Osteoblast (primary cell): ENCODE data around the gene TRIP11. TPM values are rescaled to one million over a fixed set of nuclear protein-coding genes. Genes with fewer than 3 reads are reported as not detected.

Experiments
- DNase-seq: peaks from one replicate; pipeline ENCODE4 v3.0.0; 2011; ENCODE audit warnings: low spot score, mixed read lengths; ENCODE audit not compliant: insufficient read length; ENCODE audit errors: missing footprints
- H2AFZ ChIP-seq: 2 replicates; pipeline ENCODE4 v1.6.0; 2011; ENCODE audit warnings: mild to moderate bottlenecking, low read length
- H3K27ac ChIP-seq: 2 replicates; pipeline ENCODE4 v1.5.1; 2011; ENCODE audit warnings: mild to moderate bottlenecking, low read depth, low read length, moderate library complexity
- H3K27me3 ChIP-seq: 2 replicates; pipeline ENCODE4 v1.6.0; 2012; ENCODE audit warnings: mild to moderate bottlenecking, control low read depth, inconsistent platforms, low read length, moderate library complexity; ENCODE audit not compliant: insufficient read depth
- H3K36me3 ChIP-seq: 2 replicates; pipeline ENCODE4 v1.5.1; 2011; ENCODE audit warnings: mild to moderate bottlenecking, low read length, control low read depth, moderate library complexity; ENCODE audit not compliant: insufficient read depth
- H3K4me1 ChIP-seq: 2 replicates; pipeline ENCODE4 v1.5.1; 2011; ENCODE audit warnings: mild to moderate bottlenecking, low read length, control low read depth, moderate library complexity; ENCODE audit not compliant: insufficient read depth
- H3K4me2 ChIP-seq: 2 replicates; pipeline ENCODE4 v1.6.0; 2011; ENCODE audit warnings: mild to moderate bottlenecking, low read length; ENCODE audit not compliant: insufficient read depth
- H3K4me3 ChIP-seq: fragments of 200-600 bp; sonication (generic); 3 replicates; pipeline ENCODE4 v1.5.1; 2012; ENCODE audit warnings: mild to moderate bottlenecking, low read length, inconsistent platforms; ENCODE audit not compliant: insufficient read depth
- H3K79me2 ChIP-seq: 2 replicates; pipeline ENCODE4 v1.6.0; 2012; ENCODE audit warnings: mild to moderate bottlenecking, low read length, control low read depth, inconsistent platforms; ENCODE audit not compliant: insufficient read depth
- H3K9me3 ChIP-seq: 2 replicates; pipeline ENCODE4 v1.5.1; 2011; ENCODE audit warnings: low read depth, low read length, control low read depth
- H4K20me1 ChIP-seq: 2 replicates; pipeline ENCODE4 v1.6.0; 2012; ENCODE audit warnings: mild to moderate bottlenecking, low read length, control low read depth; ENCODE audit not compliant: insufficient read depth
- total RNA-seq: library from RNA; depleted of rRNA; stranded (reverse); fragments of >200 nt; gene quantifications from 2 replicates; pipeline ENCODE4 v1.2.3, GENCODE V29; 2012
- TF ChIP-seq, protein P1 (sequence below): IDR thresholded peaks from 2 replicates; pipeline ENCODE4 v1.5.1; 2011; ENCODE audit warnings: mild to moderate bottlenecking, low read depth, low read length, moderate library complexity; ENCODE audit errors: extremely low read depth

Gene TRIP11
- total RNA-seq: 38.0 and 46.9 TPM in 2 replicates

DNA sequence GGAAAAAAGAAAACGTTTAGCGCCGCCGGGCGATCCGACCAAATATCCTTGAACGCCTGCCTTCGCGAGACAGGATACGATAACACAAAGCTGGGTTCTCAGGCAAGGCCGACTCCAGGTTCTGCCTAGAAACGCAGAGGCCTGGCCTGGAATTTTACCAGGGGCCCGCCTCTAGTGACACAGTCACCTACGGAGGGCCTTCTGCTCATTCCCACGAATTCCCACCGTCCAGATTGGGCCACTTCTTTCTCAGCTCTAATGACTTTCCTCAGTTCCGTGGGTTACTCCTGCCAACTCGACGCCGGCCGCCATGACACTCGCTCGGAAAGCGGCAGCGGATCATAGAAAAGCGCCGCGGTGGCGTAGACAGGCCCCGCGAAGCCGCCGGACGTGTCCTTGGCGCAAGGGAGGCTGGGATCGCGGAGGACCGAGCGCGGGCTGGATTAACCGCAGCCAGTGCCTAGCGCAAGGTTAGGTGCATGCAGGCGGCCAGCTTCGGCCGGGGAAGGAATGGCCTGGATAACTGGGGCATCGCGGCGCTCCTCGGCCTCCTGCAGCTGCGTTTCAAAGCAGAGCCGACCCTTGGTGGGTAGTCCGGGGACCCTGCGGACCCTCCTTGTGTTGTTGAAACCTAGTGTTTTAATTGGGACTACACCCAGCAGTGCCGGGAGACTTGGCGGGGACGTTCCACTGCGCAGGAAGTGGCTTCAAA lies at the start of gene TRIP11:
Gene TRIP11, minus strand, starts transcription at position 341 of the 712 bp plus-strand sequence. CDS start 374 bp downstream, outside the sequence.
- Histone ChIP-seq H3K4me2 (peak within 1 kb of the TSS; percentile 97), H4K20me1 (peaks cover 17% of the 10 kb centered on the region), H2AFZ (peak within 1 kb of the TSS; percentile 81), H3K9me3 (no peaks in the 10 kb centered on the region), H3K79me2 (peaks cover 44% of the 10 kb centered on the region), H3K36me3 (no peaks in the 10 kb centered on the region), H3K27me3 (no peaks in the 10 kb centered on the region), H3K4me1 (peaks cover 14% of the 10 kb centered on the region), H3K27ac (peak within 1 kb of the TSS; percentile 99), H3K4me3 (peak within 1 kb of the TSS; percentile 73)
- DNase-seq: peak; percentile 93
- TF ChIP-seq, protein P1, sequence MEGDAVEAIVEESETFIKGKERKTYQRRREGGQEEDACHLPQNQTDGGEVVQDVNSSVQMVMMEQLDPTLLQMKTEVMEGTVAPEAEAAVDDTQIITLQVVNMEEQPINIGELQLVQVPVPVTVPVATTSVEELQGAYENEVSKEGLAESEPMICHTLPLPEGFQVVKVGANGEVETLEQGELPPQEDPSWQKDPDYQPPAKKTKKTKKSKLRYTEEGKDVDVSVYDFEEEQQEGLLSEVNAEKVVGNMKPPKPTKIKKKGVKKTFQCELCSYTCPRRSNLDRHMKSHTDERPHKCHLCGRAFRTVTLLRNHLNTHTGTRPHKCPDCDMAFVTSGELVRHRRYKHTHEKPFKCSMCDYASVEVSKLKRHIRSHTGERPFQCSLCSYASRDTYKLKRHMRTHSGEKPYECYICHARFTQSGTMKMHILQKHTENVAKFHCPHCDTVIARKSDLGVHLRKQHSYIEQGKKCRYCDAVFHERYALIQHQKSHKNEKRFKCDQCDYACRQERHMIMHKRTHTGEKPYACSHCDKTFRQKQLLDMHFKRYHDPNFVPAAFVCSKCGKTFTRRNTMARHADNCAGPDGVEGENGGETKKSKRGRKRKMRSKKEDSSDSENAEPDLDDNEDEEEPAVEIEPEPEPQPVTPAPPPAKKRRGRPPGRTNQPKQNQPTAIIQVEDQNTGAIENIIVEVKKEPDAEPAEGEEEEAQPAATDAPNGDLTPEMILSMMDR: no peak

DNA sequence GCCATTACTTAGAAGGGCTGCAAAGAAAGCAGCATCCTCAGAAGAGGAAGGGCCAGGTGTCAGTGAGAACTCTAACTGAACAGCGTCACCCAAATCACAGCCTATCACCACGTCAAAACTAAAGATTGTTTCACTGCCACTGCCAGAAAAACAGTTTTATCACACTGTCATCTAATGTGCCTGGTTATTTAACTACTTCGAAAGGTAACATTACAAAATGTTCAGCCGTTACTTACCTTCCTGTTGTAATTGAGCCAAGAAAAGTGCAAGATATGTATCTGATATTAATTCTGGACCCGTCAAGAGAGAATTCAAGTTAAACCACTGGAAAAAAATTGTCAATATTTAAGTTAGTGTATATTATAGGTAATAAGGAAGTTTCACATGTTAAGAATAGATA lies 48.6 kb upstream of the TRIP11 start:
- Histone ChIP-seq H3K36me3 (peaks cover 15% of the 10 kb centered on the region), H3K4me3 (no peak overlapping the region), H4K20me1 (no peaks in the 10 kb centered on the region), H3K9me3 (no peaks in the 10 kb centered on the region), H3K27me3 (no peaks in the 10 kb centered on the region), H2AFZ (no peak overlapping the region), H3K79me2 (no peaks in the 10 kb centered on the region), H3K27ac (no peak overlapping the region), H3K4me1 (no peaks in the 10 kb centered on the region), H3K4me2 (no peak overlapping the region)
- DNase-seq: no peak
- TF ChIP-seq, protein P1: no peak

DNA sequence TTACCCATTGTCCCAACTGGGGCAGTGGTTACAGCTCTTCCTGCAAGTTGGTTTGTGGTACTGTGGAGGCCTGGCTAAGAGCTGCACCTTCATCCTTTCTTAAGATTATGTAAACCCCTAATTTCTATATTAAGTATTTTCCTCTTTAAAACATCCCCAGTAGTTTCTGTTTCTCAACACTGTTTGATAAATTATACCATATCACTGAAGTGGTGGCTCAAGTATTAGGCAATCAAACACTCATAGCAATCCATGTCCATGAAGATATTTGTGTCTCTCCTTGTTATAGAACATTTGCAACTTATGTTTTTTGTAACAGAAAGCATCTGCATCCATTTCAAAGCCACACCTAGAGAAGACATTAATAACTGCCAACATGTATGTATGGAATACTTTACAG lies 34.7 kb upstream of the TRIP11 start:
- Histone ChIP-seq H4K20me1 (no peaks in the 10 kb centered on the region), H3K4me1 (no peaks in the 10 kb centered on the region), H3K27ac (no peak overlapping the region), H3K9me3 (no peaks in the 10 kb centered on the region), H3K4me2 (no peak overlapping the region), H3K4me3 (no peak overlapping the region), H3K36me3 (peaks cover 23% of the 10 kb centered on the region), H2AFZ (no peak overlapping the region), H3K79me2 (no peaks in the 10 kb centered on the region), H3K27me3 (no peaks in the 10 kb centered on the region)
- no peak for DNase-seq
- TF ChIP-seq, protein P1: no peak

DNA sequence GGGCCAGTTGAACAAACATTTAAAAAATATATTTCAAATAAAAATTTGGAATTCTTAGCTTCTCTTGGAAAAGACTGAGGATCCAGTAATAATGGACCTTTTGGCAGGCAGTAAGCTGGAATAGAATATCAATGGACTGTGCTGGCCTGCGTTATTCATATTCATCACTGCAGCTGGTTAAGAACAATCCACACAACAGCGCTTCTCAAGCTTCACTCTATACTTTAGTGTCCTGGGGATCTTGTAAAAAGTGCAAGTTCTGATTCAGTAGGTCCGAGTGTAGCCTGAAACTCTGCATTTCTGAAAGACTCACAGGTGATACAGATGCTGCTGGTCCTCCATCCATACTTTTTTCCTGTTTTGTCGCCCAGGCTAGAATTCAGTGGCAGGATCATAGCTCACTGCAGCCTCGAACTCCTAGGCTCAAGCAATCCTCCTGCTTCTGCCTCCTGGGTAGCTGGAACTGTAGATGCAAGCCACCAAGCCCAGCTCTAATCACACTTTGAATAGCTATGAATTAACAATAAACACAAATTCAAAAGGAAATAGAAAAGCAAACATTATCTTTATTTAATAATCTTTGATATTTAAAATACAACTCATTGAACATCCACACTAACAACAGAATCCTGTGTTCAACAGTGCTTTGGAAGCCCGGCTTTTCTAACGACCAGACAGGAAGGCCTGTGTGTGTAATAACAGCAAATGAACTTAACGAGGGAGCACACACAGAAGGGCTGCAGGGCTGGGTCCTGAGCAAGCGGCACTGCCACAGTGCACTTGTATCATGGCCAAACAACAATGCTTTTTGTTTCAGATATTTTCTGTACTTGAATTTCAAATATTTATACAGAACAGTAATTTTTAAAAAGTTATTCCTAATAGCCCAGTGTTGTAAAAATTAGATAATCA lies 18.4 kb upstream of the TRIP11 start:
- no peak for DNase-seq
- Histone ChIP-seq H3K79me2 (no peaks in the 10 kb centered on the region), H3K27me3 (no peaks in the 10 kb centered on the region), H3K4me1 (no peaks in the 10 kb centered on the region), H3K4me3 (no peak overlapping the region), H3K36me3 (no peaks in the 10 kb centered on the region), H3K27ac (no peak overlapping the region), H4K20me1 (no peaks in the 10 kb centered on the region), H3K4me2 (no peak overlapping the region), H2AFZ (no peak overlapping the region), H3K9me3 (no peaks in the 10 kb centered on the region)
- TF ChIP-seq, protein P1: no peak
